WTC11 (cell line): ENCODE results near the gene EHF. TPM values are rescaled to one million over a fixed set of nuclear protein-coding genes. Genes with fewer than 3 reads are reported as not detected.

Experiments
- ATAC-seq: fragments of 200-7000 bp; cut with Tn5 transposase; 2 replicates; pipeline ENCODE4 v1.10.0; 2021; ENCODE audit warnings: mild to moderate bottlenecking, moderate library complexity
- CTCF ChIA-PET: fragments of 300-600 bp; sonication (Branson Sonifier 250); formaldehyde crosslinking; loops from one replicate; lab custom pipeline; 2021; ENCODE audit warnings: antibody characterized with exemption; lab: Charles Lee
- POLR2A ChIA-PET: fragments of 350-600 bp; sonication (Branson Sonifier 250); formaldehyde crosslinking; loops from one replicate; lab custom pipeline; 2021; ENCODE audit warnings: antibody characterized with exemption; lab: Charles Lee
- DNase-seq: peaks from one replicate; pipeline ENCODE4 v3.0.0; 2021; ENCODE audit warnings: low spot score
- H3K27ac Mint-ChIP-seq: 2 replicates; pipeline ENCODE4 v1.8.0; 2021; ENCODE audit warnings: mixed read lengths
- H3K27me3 Mint-ChIP-seq: 2 replicates; pipeline ENCODE4 v1.8.0; 2021; ENCODE audit warnings: low read depth, mild to moderate bottlenecking, moderate library complexity, mixed read lengths
- H3K36me3 Mint-ChIP-seq: 2 replicates; pipeline ENCODE4 v1.8.0; 2021; ENCODE audit warnings: mixed read lengths
- H3K4me1 Mint-ChIP-seq: 2 replicates; pipeline ENCODE4 v1.8.0; 2022; ENCODE audit warnings: mixed read lengths
- H3K4me3 Mint-ChIP-seq: 2 replicates; pipeline ENCODE4 v1.8.0; 2021; ENCODE audit warnings: mild to moderate bottlenecking, moderate library complexity, mixed read lengths
- H3K9me3 Mint-ChIP-seq: 2 replicates; pipeline ENCODE4 v1.8.0; 2021; ENCODE audit warnings: mixed read lengths
- CREM ChIP-seq: sonication (generic); formaldehyde crosslinking; IDR thresholded peaks from 2 replicates; pipeline ENCODE4 v1.8.1; 2022; ENCODE audit warnings: mild to moderate bottlenecking, missing genetic modification reagents, moderate library complexity
- GTF2I ChIP-seq: fragments of 250-450 bp; sonication (Bioruptor Pico); conservative IDR thresholded peaks from 2 replicates; pipeline ENCODE4 v1.4.0; 2021; ENCODE audit warnings: mild to moderate bottlenecking
- HMGA2 ChIP-seq: fragments of 250-450 bp; sonication (Bioruptor Pico); IDR thresholded peaks from 2 replicates; pipeline ENCODE4 v1.4.0; 2021; ENCODE audit warnings: mild to moderate bottlenecking, moderate library complexity
- KAT7 ChIP-seq: sonication (generic); formaldehyde crosslinking; IDR thresholded peaks from 2 replicates; pipeline ENCODE4 v1.8.1; 2023; ENCODE audit warnings: missing genetic modification reagents, mild to moderate bottlenecking, borderline replicate concordance
- NFATC4 ChIP-seq: fragments of 250-450 bp; sonication (Bioruptor Pico); IDR thresholded peaks from 2 replicates; pipeline ENCODE4 v1.9.0; 2021; ENCODE audit warnings: mild to moderate bottlenecking
- NR3C1 ChIP-seq: sonication (generic); formaldehyde crosslinking; conservative IDR thresholded peaks from 2 replicates; pipeline ENCODE4 v1.8.1; 2023; ENCODE audit warnings: low read depth, mild to moderate bottlenecking, missing genetic modification reagents
- OVOL2 ChIP-seq: fragments of 250-450 bp; sonication (Bioruptor Pico); IDR thresholded peaks from 2 replicates; pipeline ENCODE4 v1.9.0; 2021; ENCODE audit warnings: mild to moderate bottlenecking, borderline replicate concordance
- SOX15 ChIP-seq: fragments of 250-450 bp; sonication (Bioruptor Pico); IDR thresholded peaks from 2 replicates; pipeline ENCODE4 v1.9.0; 2021; ENCODE audit warnings: mild to moderate bottlenecking
- TEAD1 ChIP-seq: sonication (generic); formaldehyde crosslinking; IDR thresholded peaks from 2 replicates; pipeline ENCODE4 v1.8.0; 2022; ENCODE audit warnings: mild to moderate bottlenecking, missing genetic modification reagents
- ZNF232 ChIP-seq: sonication (generic); formaldehyde crosslinking; IDR thresholded peaks from 2 replicates; pipeline ENCODE4 v1.8.0; 2022; ENCODE audit warnings: mild to moderate bottlenecking, missing genetic modification reagents
- ZNF317 ChIP-seq: sonication (generic); formaldehyde crosslinking; IDR thresholded peaks from 2 replicates; pipeline ENCODE4 v1.8.1; 2023; ENCODE audit warnings: low read depth, mild to moderate bottlenecking, moderate library complexity, missing genetic modification reagents, borderline replicate concordance
- total RNA-seq: library from RNA; stranded (reverse); gene quantifications from 3 replicates; pipeline ENCODE4 v1.2.3, GENCODE V29; 2021
- TF ChIP-seq, protein P1 (sequence below): sonication (generic); formaldehyde crosslinking; conservative IDR thresholded peaks from 2 replicates; pipeline ENCODE4 v1.8.1; 2022; ENCODE audit warnings: mild to moderate bottlenecking, missing genetic modification reagents
- TF ChIP-seq, protein P2 (sequence below): sonication (generic); formaldehyde crosslinking; IDR thresholded peaks from 2 replicates; pipeline ENCODE4 v1.8.1; 2022; ENCODE audit warnings: mild to moderate bottlenecking, missing genetic modification reagents, moderate library complexity, borderline replicate concordance
- TF ChIP-seq, protein P3 (sequence below): fragments of 250-450 bp; sonication (Bioruptor Pico); IDR thresholded peaks from 2 replicates; pipeline ENCODE4 v1.9.0; 2021; ENCODE audit warnings: mild to moderate bottlenecking, borderline replicate concordance
- TF ChIP-seq, protein P4 (sequence below): sonication (generic); formaldehyde crosslinking; IDR thresholded peaks from 2 replicates; pipeline ENCODE4 v1.8.0; 2022; ENCODE audit warnings: missing genetic modification reagents
- TF ChIP-seq, protein P5 (sequence below): sonication (generic); formaldehyde crosslinking; IDR thresholded peaks from 2 replicates; pipeline ENCODE4 v1.8.0; 2022; ENCODE audit warnings: mild to moderate bottlenecking, missing genetic modification reagents
- TF ChIP-seq, protein P6 (sequence below): fragments of 250-450 bp; sonication (Bioruptor Pico); conservative IDR thresholded peaks from 2 replicates; pipeline ENCODE4 v1.9.0; 2021; ENCODE audit warnings: mild to moderate bottlenecking

The EHF gene
- total RNA-seq, 1 experiment from 2014 or later: 0.46 TPM

DNA sequence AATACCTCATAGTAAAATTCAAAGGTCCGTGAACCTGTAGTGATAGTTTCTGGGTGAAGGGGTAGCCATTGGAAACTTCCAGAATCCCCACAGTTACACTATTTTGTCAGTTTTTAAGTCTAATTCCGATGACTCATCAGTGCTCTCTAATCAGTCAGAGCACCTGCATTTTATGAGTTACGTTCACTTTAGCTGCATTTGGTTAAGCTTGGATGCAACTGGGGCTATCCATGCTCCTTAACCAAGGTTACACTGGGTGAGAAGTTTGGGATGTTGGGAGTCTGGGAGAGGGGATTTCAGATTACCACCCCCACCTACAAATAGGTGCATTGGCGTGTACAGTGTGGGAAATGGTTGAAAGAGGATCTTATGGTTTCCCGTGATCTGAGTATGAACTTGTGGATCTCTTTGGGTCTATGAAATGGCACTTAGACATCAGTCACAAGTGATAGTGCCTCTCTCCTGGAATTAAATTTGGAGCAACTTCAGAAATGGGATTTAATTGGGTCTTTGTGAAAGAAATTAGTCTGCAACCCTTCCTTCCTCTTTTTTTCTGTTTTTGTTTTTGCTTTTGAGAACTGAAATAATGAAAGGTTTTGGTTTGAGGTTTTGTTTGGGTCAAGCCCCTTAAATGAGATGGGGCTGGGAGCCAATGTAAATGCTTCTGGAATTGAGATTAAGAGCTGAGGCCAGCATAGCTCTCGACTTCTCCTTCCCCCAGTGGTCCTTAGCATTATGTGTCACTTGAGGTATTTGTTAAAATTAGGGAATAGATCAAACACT, 31.5 kb downstream of the EHF start (continued):
- TF ChIP-seq NR3C1 (CRISPR knock-in tag): no peak
- no peak for TF ChIP-seq ZNF232 (CRISPR knock-in tag)
- TF ChIP-seq HMGA2: no peak
- TF ChIP-seq CREM: no peak
- TF ChIP-seq ZNF317 (CRISPR knock-in tag): no peak

DNA sequence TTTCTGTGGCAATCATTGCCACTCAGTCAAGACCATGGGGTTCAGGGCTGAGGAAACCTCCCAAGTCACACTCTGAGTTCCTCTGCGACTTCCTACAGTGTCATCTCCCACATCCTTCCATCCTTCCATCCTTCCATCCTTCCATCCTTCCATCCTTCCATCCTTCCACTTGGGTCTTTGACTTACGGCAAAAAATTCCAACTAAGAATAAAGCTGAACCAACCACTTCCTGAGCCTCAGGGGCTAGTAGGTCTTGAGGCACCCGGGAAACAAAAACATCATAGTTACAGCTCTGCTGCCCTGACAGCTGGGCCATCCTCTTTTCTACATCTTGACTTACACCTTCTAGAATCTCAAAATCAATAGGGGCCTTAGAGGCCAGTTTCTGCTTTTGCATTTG, 32.1 kb downstream of the EHF start:
- H3K9me3 Mint-ChIP-seq: peaks cover 5% of the 10 kb centered on the region
- TF ChIP-seq GTF2I (CRISPR knock-in tag) (no peak), SOX15 (CRISPR knock-in tag) (no peak), NFATC4 (CRISPR knock-in tag) (no peak), TEAD1 (CRISPR knock-in tag) (no peak), KAT7 (no peak), OVOL2 (CRISPR knock-in tag) (no peak)
- TF ChIP-seq, protein P1, sequence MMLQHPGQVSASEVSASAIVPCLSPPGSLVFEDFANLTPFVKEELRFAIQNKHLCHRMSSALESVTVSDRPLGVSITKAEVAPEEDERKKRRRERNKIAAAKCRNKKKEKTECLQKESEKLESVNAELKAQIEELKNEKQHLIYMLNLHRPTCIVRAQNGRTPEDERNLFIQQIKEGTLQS (CRISPR knock-in tag): no peak
- TF ChIP-seq, protein P2, sequence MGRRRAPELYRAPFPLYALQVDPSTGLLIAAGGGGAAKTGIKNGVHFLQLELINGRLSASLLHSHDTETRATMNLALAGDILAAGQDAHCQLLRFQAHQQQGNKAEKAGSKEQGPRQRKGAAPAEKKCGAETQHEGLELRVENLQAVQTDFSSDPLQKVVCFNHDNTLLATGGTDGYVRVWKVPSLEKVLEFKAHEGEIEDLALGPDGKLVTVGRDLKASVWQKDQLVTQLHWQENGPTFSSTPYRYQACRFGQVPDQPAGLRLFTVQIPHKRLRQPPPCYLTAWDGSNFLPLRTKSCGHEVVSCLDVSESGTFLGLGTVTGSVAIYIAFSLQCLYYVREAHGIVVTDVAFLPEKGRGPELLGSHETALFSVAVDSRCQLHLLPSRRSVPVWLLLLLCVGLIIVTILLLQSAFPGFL (CRISPR knock-in tag): no peak
- TF ChIP-seq, protein P3, sequence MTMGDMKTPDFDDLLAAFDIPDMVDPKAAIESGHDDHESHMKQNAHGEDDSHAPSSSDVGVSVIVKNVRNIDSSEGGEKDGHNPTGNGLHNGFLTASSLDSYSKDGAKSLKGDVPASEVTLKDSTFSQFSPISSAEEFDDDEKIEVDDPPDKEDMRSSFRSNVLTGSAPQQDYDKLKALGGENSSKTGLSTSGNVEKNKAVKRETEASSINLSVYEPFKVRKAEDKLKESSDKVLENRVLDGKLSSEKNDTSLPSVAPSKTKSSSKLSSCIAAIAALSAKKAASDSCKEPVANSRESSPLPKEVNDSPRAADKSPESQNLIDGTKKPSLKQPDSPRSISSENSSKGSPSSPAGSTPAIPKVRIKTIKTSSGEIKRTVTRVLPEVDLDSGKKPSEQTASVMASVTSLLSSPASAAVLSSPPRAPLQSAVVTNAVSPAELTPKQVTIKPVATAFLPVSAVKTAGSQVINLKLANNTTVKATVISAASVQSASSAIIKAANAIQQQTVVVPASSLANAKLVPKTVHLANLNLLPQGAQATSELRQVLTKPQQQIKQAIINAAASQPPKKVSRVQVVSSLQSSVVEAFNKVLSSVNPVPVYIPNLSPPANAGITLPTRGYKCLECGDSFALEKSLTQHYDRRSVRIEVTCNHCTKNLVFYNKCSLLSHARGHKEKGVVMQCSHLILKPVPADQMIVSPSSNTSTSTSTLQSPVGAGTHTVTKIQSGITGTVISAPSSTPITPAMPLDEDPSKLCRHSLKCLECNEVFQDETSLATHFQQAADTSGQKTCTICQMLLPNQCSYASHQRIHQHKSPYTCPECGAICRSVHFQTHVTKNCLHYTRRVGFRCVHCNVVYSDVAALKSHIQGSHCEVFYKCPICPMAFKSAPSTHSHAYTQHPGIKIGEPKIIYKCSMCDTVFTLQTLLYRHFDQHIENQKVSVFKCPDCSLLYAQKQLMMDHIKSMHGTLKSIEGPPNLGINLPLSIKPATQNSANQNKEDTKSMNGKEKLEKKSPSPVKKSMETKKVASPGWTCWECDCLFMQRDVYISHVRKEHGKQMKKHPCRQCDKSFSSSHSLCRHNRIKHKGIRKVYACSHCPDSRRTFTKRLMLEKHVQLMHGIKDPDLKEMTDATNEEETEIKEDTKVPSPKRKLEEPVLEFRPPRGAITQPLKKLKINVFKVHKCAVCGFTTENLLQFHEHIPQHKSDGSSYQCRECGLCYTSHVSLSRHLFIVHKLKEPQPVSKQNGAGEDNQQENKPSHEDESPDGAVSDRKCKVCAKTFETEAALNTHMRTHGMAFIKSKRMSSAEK (CRISPR knock-in tag): no peak
- TF ChIP-seq, protein P4, sequence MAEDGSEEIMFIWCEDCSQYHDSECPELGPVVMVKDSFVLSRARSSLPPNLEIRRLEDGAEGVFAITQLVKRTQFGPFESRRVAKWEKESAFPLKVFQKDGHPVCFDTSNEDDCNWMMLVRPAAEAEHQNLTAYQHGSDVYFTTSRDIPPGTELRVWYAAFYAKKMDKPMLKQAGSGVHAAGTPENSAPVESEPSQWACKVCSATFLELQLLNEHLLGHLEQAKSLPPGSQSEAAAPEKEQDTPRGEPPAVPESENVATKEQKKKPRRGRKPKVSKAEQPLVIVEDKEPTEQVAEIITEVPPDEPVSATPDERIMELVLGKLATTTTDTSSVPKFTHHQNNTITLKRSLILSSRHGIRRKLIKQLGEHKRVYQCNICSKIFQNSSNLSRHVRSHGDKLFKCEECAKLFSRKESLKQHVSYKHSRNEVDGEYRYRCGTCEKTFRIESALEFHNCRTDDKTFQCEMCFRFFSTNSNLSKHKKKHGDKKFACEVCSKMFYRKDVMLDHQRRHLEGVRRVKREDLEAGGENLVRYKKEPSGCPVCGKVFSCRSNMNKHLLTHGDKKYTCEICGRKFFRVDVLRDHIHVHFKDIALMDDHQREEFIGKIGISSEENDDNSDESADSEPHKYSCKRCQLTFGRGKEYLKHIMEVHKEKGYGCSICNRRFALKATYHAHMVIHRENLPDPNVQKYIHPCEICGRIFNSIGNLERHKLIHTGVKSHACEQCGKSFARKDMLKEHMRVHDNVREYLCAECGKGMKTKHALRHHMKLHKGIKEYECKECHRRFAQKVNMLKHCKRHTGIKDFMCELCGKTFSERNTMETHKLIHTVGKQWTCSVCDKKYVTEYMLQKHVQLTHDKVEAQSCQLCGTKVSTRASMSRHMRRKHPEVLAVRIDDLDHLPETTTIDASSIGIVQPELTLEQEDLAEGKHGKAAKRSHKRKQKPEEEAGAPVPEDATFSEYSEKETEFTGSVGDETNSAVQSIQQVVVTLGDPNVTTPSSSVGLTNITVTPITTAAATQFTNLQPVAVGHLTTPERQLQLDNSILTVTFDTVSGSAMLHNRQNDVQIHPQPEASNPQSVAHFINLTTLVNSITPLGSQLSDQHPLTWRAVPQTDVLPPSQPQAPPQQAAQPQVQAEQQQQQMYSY: no peak
- TF ChIP-seq, protein P5, sequence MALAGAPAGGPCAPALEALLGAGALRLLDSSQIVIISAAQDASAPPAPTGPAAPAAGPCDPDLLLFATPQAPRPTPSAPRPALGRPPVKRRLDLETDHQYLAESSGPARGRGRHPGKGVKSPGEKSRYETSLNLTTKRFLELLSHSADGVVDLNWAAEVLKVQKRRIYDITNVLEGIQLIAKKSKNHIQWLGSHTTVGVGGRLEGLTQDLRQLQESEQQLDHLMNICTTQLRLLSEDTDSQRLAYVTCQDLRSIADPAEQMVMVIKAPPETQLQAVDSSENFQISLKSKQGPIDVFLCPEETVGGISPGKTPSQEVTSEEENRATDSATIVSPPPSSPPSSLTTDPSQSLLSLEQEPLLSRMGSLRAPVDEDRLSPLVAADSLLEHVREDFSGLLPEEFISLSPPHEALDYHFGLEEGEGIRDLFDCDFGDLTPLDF (CRISPR knock-in tag): no peak
- TF ChIP-seq, protein P6, sequence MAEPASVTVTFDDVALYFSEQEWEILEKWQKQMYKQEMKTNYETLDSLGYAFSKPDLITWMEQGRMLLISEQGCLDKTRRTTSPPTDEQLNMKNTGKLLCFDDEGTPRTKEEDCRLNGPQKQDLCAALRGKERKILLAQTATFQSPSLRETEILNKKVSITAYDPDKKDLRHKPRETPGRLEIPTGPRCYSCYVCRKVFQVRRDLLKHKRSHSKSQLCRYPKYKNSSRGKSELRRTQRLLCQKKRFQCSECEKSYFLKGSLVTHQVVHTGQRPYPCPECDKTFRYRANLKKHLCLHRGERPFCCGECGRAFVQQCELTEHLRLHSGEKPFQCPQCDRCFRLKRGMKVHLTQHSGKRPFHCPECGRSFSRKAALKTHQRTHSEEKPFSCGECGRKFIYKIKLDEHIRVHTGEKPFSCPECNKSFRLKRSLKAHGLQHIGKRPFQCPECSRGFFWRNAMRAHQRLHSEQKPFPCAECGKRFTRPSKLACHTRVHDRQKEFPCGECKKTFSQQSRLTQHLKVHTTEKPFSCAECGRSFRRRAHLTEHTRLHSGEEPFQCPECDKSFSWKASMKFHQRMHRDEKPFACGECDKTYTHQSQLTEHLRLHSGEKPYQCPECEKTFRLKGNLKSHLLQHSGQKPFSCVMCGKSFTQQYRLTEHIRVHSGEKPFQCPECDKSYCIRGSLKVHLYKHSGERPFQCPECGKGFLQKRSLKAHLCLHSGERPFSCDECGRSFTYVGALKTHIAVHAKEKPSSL (CRISPR knock-in tag): no peak
- 0 out of 2 replicates have a peak, but pooled peaks cover 3% of the 10 kb centered on the region for H3K36me3 Mint-ChIP-seq
- H3K4me3 Mint-ChIP-seq: no peak overlapping the region
- no peak overlapping the region for H3K27ac Mint-ChIP-seq
- H3K27me3 Mint-ChIP-seq: peaks cover 6% of the 10 kb centered on the region
- DNase-seq (no peak), ATAC-seq (no peak)
- ChIA-PET POLR2A (no interaction called here), CTCF (interaction anchor here (1.3 kb wide), 1 partner anchor 12 kb away, joined by 5 read pairs; no protein-coding TSS in a partner anchor)
- H3K4me1 Mint-ChIP-seq: peaks cover 57% of the 10 kb centered on the region
